H1 (cell line): ENCODE data around the gene DNAH1. TPM values are rescaled to one million over a fixed set of nuclear protein-coding genes. Genes with fewer than 3 reads are reported as not detected.

Experiments
- CTCF ChIA-PET: fragments of 300-600 bp; sonication (Branson Sonifier 250); formaldehyde crosslinking; loops from one replicate; lab custom pipeline; 2021; ENCODE audit not compliant: partially characterized antibody; lab: Charles Lee
- POLR2A ChIA-PET: fragments of 300-600 bp; sonication (Branson Sonifier 250); formaldehyde crosslinking; loops from one replicate; lab custom pipeline; 2021; ENCODE audit warnings: inconsistent platforms; ENCODE audit not compliant: partially characterized antibody; lab: Charles Lee
- DNase-seq, 2 experiments: peaks; one replicate each; pipeline versions ENCODE4 v3.0.0 to v3.0.0-alpha.2; 2010 to 2022; ENCODE audit warnings: low spot score in 2 of 2, low read depth in 1 of 2, mixed read lengths in 1 of 2
- FAIRE-seq: peaks from 2 replicates; lab custom pipeline; 2011; peaks lifted over from hg19 to GRCh38; lab: Jason Lieb, UNC
- H2AFZ ChIP-seq: 2 replicates; pipeline ENCODE4 v1.8.1; 2012; ENCODE audit warnings: low read length, inconsistent platforms
- H2AK5ac ChIP-seq: 2 replicates; pipeline ENCODE4 v1.6.1; 2013; ENCODE audit warnings: low read depth, low read length
- H2BK120ac ChIP-seq: replicated peaks from 2 replicates; pipeline ENCODE3; 2013; ENCODE audit warnings: low read depth, low read length, inconsistent platforms
- H2BK12ac ChIP-seq: 2 replicates; pipeline ENCODE4 v1.6.1; 2013; ENCODE audit warnings: low read depth, low read length
- H2BK15ac ChIP-seq: 2 replicates; pipeline ENCODE4 v1.6.1; 2013; ENCODE audit warnings: low read length
- H2BK20ac ChIP-seq: 2 replicates; pipeline ENCODE4 v1.6.1; 2013; ENCODE audit warnings: low read length
- H2BK5ac ChIP-seq: 2 replicates; pipeline ENCODE4 v1.6.1; 2013; ENCODE audit warnings: low read depth, low read length
- H3K14ac ChIP-seq: 2 replicates; pipeline ENCODE4 v1.6.1; 2013; ENCODE audit warnings: inconsistent platforms; ENCODE audit not compliant: insufficient read length
- H3K18ac ChIP-seq: 2 replicates; pipeline ENCODE4 v1.6.1; 2013; ENCODE audit warnings: low read length; ENCODE audit errors: extremely low read depth
- H3K23ac ChIP-seq: 2 replicates; pipeline ENCODE4 v1.6.1; 2013; ENCODE audit warnings: inconsistent platforms; ENCODE audit not compliant: insufficient read length
- H3K23me2 ChIP-seq: 2 replicates; pipeline ENCODE4 v1.6.1; 2013; ENCODE audit warnings: low read depth, low read length
- H3K27ac ChIP-seq: 2 replicates; pipeline ENCODE4 v1.6.1; 2011; ENCODE audit warnings: low read depth, low read length, inconsistent platforms
- H3K27me3 ChIP-seq, 4 experiments: replicated peaks in 1 of 4; 1 replicate in 1 of 4; 2 replicates in 3 of 4; pipeline versions ENCODE4 v1.6.1 to v1.8.1; 2011 to 2013; ENCODE audit warnings: low read length in 3 of 4, mild to moderate bottlenecking in 3 of 4, inconsistent platforms in 2 of 4, mixed read lengths in 2 of 4, moderate library complexity in 1 of 4; ENCODE audit not compliant: control insufficient read depth in 3 of 4, insufficient read depth in 3 of 4; ENCODE audit errors: extremely low read depth in 1 of 4
- H3K36me3 ChIP-seq, 4 experiments: 2 replicates each; pipeline versions ENCODE4 v1.6.1 to v1.8.1; 2011 to 2013; ENCODE audit warnings: mild to moderate bottlenecking in 4 of 4, low read length in 3 of 4, moderate library complexity in 2 of 4, control low read depth in 1 of 4, inconsistent platforms in 1 of 4; ENCODE audit not compliant: insufficient read depth in 4 of 4, control insufficient read depth in 2 of 4
- H3K4ac ChIP-seq: replicated peaks from 2 replicates; pipeline ENCODE3; 2013; ENCODE audit warnings: low read length, low read depth, mixed read lengths, inconsistent platforms; ENCODE audit not compliant: insufficient read length
- H3K4me1 ChIP-seq, 4 experiments: replicated peaks in 1 of 4; 1 replicate in 1 of 4; 2 replicates in 3 of 4; pipeline versions ENCODE4 v1.6.1 to v1.8.1; 2011 to 2013; ENCODE audit warnings: low read length in 3 of 4, inconsistent platforms in 2 of 4, mixed read lengths in 1 of 4; ENCODE audit not compliant: insufficient read depth in 4 of 4, control insufficient read depth in 3 of 4
- H3K4me2 ChIP-seq, 2 experiments: 2 replicates each; pipeline versions ENCODE4 v1.6.1 to v1.8.1; 2011 to 2013; ENCODE audit warnings: low read depth in 2 of 2, low read length in 2 of 2, control low read depth in 1 of 2, inconsistent platforms in 1 of 2, mild to moderate bottlenecking in 1 of 2; ENCODE audit not compliant: insufficient read depth in 1 of 2
- H3K4me3 ChIP-seq, 4 experiments: fragments of 200-600, 300-600 bp in 1 of 4; sonication (generic), shearing (Covaris generic), sonication (Bioruptor Twin) in 1 of 4; 2 replicates each; pipeline versions ENCODE4 v1.5.1 to v1.8.1; 2011 to 2016; ENCODE audit warnings: low read length in 4 of 4, low read depth in 3 of 4, control low read depth in 2 of 4, inconsistent platforms in 2 of 4, mild to moderate bottlenecking in 2 of 4, mixed read lengths in 1 of 4, moderate library complexity in 1 of 4; ENCODE audit not compliant: insufficient read depth in 2 of 4; ENCODE audit errors: extremely low read depth in 1 of 4
- H3K56ac ChIP-seq: replicated peaks from 2 replicates; pipeline ENCODE3; 2013; ENCODE audit warnings: low read depth, mild to moderate bottlenecking, mixed read lengths, low read length, inconsistent platforms; ENCODE audit not compliant: insufficient read length
- H3K79me1 ChIP-seq: 2 replicates; pipeline ENCODE4 v1.6.1; 2013; ENCODE audit warnings: low read depth, low read length, control low read depth
- H3K79me2 ChIP-seq, 2 experiments: 2 replicates each; pipeline versions ENCODE4 v1.6.1 to v1.8.1; 2012 to 2013; ENCODE audit warnings: low read length in 2 of 2, mild to moderate bottlenecking in 2 of 2, inconsistent platforms in 1 of 2; ENCODE audit not compliant: insufficient read depth in 2 of 2, control insufficient read depth in 1 of 2
- H3K9ac ChIP-seq, 4 experiments: replicated peaks in 1 of 4; 1 replicate in 1 of 4; 2 replicates in 3 of 4; pipeline versions ENCODE4 v1.6.1 to v1.8.1; 2011 to 2013; ENCODE audit warnings: low read depth in 3 of 4, low read length in 3 of 4, control low read depth in 2 of 4, mild to moderate bottlenecking in 2 of 4, moderate library complexity in 2 of 4, inconsistent platforms in 1 of 4; ENCODE audit errors: extremely low read depth in 1 of 4
- H3K9me3 ChIP-seq, 2 experiments: 2 replicates each; pipeline versions ENCODE4 v1.6.1 to v1.8.1; 2012 to 2013; ENCODE audit warnings: mild to moderate bottlenecking in 2 of 2, moderate library complexity in 2 of 2, control low read depth in 1 of 2, inconsistent platforms in 1 of 2, low read depth in 1 of 2, low read length in 1 of 2, mixed read lengths in 1 of 2; ENCODE audit not compliant: insufficient read depth in 2 of 2
- H4K20me1 ChIP-seq, 2 experiments: replicated peaks in 1 of 2; 2 replicates each; pipeline versions ENCODE3 to v1.8.1; 2011 to 2013; ENCODE audit warnings: inconsistent platforms in 2 of 2, low read length in 2 of 2, mild to moderate bottlenecking in 1 of 2; ENCODE audit not compliant: insufficient read depth in 2 of 2, control insufficient read depth in 1 of 2
- H4K5ac ChIP-seq: 2 replicates; pipeline ENCODE4 v1.6.1; 2013; ENCODE audit warnings: low read length, low read depth, mixed read lengths, inconsistent platforms; ENCODE audit not compliant: insufficient read length
- H4K8ac ChIP-seq: 2 replicates; pipeline ENCODE4 v1.8.0; 2013; ENCODE audit warnings: mild to moderate bottlenecking, moderate library complexity, low read length, inconsistent platforms; ENCODE audit not compliant: insufficient read depth; ENCODE audit errors: extremely low read depth
- H4K91ac ChIP-seq: replicated peaks from 2 replicates; pipeline ENCODE3; 2013; ENCODE audit warnings: low read length, mixed read lengths, inconsistent platforms; ENCODE audit not compliant: insufficient read length
- GABPA ChIP-seq: IDR thresholded peaks from 2 replicates; pipeline ENCODE4 v1.6.1; 2011; ENCODE audit warnings: mild to moderate bottlenecking, low read length, moderate library complexity, borderline replicate concordance; ENCODE audit not compliant: insufficient read depth
- HDAC6 ChIP-seq: IDR thresholded peaks from one replicate; pipeline ENCODE4 v1.7.1; 2012; ENCODE audit warnings: low read depth, mild to moderate bottlenecking, inconsistent platforms, low read length, moderate library complexity
- JUN ChIP-seq: IDR thresholded peaks from 2 replicates; pipeline ENCODE4 v1.6.1; 2011; ENCODE audit warnings: low read depth, mild to moderate bottlenecking, improper control_type of control experiment, low read length
- WGBS, 2 experiments: shearing (Covaris generic) in 1 of 2; methylation state at CpG; one replicate each; pipeline versions ENCODE4 v1.1.6 to v1.1.7; 2013 to 2015; ENCODE audit warnings: low lambda C conversion rate in 2 of 2, mixed read lengths in 2 of 2, inconsistent platforms in 1 of 2, low coverage in 1 of 2, missing lambda C conversion rate in 1 of 2; ENCODE audit not compliant: insufficient replicate concordance in 2 of 2, insufficient coverage in 1 of 2, insufficient read length in 1 of 2; ENCODE audit errors: extremely low coverage in 1 of 2, missing lambda C conversion rate in 1 of 2; 5-methylcytosine and 5-hydroxymethylcytosine counted together
- polyA plus RNA-seq, 7 experiments: library from polyadenylated mRNA; depleted of rRNA in 3 of 7; stranded (reverse) in 5 of 7; unstranded in 2 of 7; fragments of >200 nt in 5 of 7; fragments of 200-250 nt in 2 of 7; gene quantifications; 1 replicate in 5 of 7; 2 replicates in 1 of 7; 4 replicates in 1 of 7; pipeline versions ENCODE4 v1.2.1 to v1.2.3, GENCODE V29; 2011 to 2013; ENCODE audit warnings: missing spikeins in 2 of 7, mixed read lengths in 2 of 7
- total RNA-seq: library from RNA; stranded (reverse); fragmentation: NEBNext Ultra II Directional; extraction: Animal tissue kit (Norgen Biotek cat#: 25700); gene quantifications from 2 replicates; pipeline ENCODE4 v1.2.1, GENCODE V29; 2021

Gene DNAH1
- total and polyA plus RNA-seq, 2 of the 8 experiments (the other 6 are each of a cell fraction or from before 2014, with no cell fraction given): 1.0 to 1.5 TPM

DNA sequence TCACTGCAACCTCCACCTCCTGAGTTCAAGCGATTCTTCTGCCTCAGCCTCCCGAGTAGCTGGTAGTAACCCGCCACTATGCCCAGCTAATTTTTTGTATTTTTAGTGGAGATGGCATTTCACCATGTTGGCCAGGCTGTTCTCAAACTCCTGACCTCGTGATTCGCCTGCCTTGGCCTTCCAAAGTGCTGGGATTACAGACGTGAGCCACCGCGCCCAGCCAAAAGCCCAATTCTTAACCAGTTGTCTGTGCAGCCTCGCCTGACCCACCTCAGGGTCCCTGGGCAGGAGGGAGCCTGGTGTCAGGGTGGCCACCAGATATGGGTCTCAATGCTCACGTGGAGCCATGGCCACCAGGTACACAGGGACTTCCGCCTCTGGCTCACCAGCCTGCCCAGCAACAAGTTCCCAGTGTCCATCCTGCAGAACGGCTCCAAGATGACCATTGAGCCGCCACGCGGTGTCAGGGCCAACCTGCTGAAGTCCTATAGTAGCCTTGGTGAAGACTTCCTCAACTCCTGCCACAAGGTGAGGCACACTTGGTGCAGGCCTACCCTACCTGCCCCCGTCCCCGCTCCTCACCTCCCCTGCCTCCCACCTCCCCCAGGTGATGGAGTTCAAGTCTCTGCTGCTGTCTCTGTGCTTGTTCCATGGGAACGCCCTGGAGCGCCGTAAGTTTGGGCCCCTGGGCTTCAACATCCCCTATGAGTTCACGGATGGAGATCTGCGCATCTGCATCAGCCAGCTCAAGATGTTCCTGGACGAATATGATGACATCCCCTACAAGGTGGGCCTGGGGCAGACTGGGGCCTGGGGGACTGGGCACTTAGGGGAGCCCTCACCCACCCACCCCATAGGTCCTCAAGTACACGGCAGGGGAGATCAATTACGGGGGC is 80.1 kb downstream of the DNAH1 start:
- POLR2A ChIA-PET: interaction anchor here (1.1 to 4.3 kb wide), 3 partner anchors 8 to 117 kb away, joined by 3 to 26 read pairs (median 4); partner anchors contain the start of gene WDR82
- no peak overlapping the region for H3K4me2 ChIP-seq

More for the DNA sequence above, 80.1 kb downstream of the DNAH1 start:
- Histone ChIP-seq H2BK12ac (no peak overlapping the region; the same call in 1 of the 2 replicates), H4K5ac (no peak overlapping the region), H3K4me3 (no peak overlapping the region), H2BK120ac (no peak overlapping the region), H3K23ac (no peak overlapping the region), H3K36me3 (peaks cover 0 to 1% (median under 1%) of the 10 kb centered on the region in 4 experiments; a peak in 3 of 8 replicates), H3K4ac (no peak overlapping the region), H4K20me1 (peaks cover 0 to 4% of the 10 kb centered on the region in 2 experiments), H4K8ac (no peak overlapping the region), H3K56ac (no peak overlapping the region), H3K79me2 (no peaks in the 10 kb centered on the region), H3K9me3 (no peaks in the 10 kb centered on the region), H3K27ac (no peak overlapping the region), H3K14ac (no peak overlapping the region), H3K23me2 (no peaks in the 10 kb centered on the region), H3K27me3 (no peaks in the 10 kb centered on the region), H3K4me1 (no peaks in the 10 kb centered on the region), H3K9ac (no peak overlapping the region), H3K18ac (no peak overlapping the region), H2BK15ac (no peak overlapping the region), H4K91ac (no peak overlapping the region), H2BK5ac (no peak overlapping the region), H3K79me1 (no peaks in the 10 kb centered on the region; the same call in 1 of the 2 replicates), H2AK5ac (no peak overlapping the region), H2BK20ac (no peak overlapping the region), H2AFZ (no peak overlapping the region)
- TF ChIP-seq JUN (no peak), GABPA (no peak), HDAC6 (no peak)
- DNase-seq (no peak), FAIRE-seq (no peak)
- CTCF ChIA-PET: interaction anchor here (0.7 to 4.6 kb wide), 6 partner anchors 9 to 576 kb away, joined by 3 to 26 read pairs (median 4); no protein-coding TSS in a partner anchor
- WGBS, 2 experiments: 91% methylated on average over 23 of the region's 25 CpGs; no CpG with 5 or more reads in 1 of the 2 experiments
